Endodermal cell (in vitro differentiated cells): Measurements from ENCODE around the gene ARID5B. TPM values are rescaled to one million over a fixed set of nuclear protein-coding genes. Genes with fewer than 3 reads are reported as not detected.

Source experiments
- DNase-seq: peaks from one replicate; pipeline ENCODE4 v3.0.0-alpha.2; 2017
- H3K27ac ChIP-seq: 2 replicates; pipeline ENCODE4 v1.5.1; 2013; ENCODE audit warnings: mild to moderate bottlenecking, low read depth, low read length, moderate library complexity
- H3K27me3 ChIP-seq: 2 replicates; pipeline ENCODE4 v1.6.1; 2013; ENCODE audit warnings: mild to moderate bottlenecking, low read length, moderate library complexity; ENCODE audit not compliant: insufficient read depth, control insufficient read depth, poor library complexity, severe bottlenecking
- H3K36me3 ChIP-seq: 2 replicates; pipeline ENCODE4 v1.7.0; 2013; ENCODE audit warnings: mild to moderate bottlenecking, low read length, moderate library complexity; ENCODE audit not compliant: control insufficient read depth, insufficient read depth
- H3K4me1 ChIP-seq: one replicate; pipeline ENCODE4 v1.7.0; 2013; ENCODE audit warnings: low read length; ENCODE audit not compliant: control insufficient read depth, insufficient read depth
- H3K4me3 ChIP-seq: 2 replicates; pipeline ENCODE4 v1.5.1; 2013; ENCODE audit warnings: mild to moderate bottlenecking, low read length, moderate library complexity
- H3K9ac ChIP-seq: 2 replicates; pipeline ENCODE4 v1.6.1; 2013; ENCODE audit warnings: mild to moderate bottlenecking, low read length, moderate library complexity; ENCODE audit not compliant: poor library complexity, severe bottlenecking; ENCODE audit errors: extremely low read depth
- H3K9me3 ChIP-seq: 2 replicates; pipeline ENCODE4 v1.6.1; 2013; ENCODE audit warnings: mild to moderate bottlenecking, low read length, moderate library complexity; ENCODE audit not compliant: control insufficient read depth
- H3K27ac Mint-ChIP-seq: 2 replicates; pipeline ENCODE4 v1.8.0; 2020; ENCODE audit warnings: mixed read lengths
- H3K27me3 Mint-ChIP-seq: 2 replicates; pipeline ENCODE4 v1.8.0; 2021; ENCODE audit warnings: mild to moderate bottlenecking, mixed read lengths; ENCODE audit not compliant: insufficient read depth
- H3K36me3 Mint-ChIP-seq: 2 replicates; pipeline ENCODE4 v1.8.0; 2020; ENCODE audit warnings: low read depth, mixed read lengths
- H3K4me1 Mint-ChIP-seq: 2 replicates; pipeline ENCODE4 v1.8.0; 2020; ENCODE audit warnings: mixed read lengths
- H3K4me3 Mint-ChIP-seq: 2 replicates; pipeline ENCODE4 v1.8.0; 2020; ENCODE audit warnings: mild to moderate bottlenecking, moderate library complexity, mixed read lengths
- H3K9me3 Mint-ChIP-seq: 2 replicates; pipeline ENCODE4 v1.8.0; 2020; ENCODE audit warnings: mild to moderate bottlenecking, mixed read lengths
- CTCF ChIP-seq: fragments of 200-600 bp; sonication (generic); conservative IDR thresholded peaks from 2 replicates; pipeline ENCODE4 v1.5.0; 2021; ENCODE audit warnings: antibody characterized with exemption, mild to moderate bottlenecking
- WGBS, 2 experiments: methylation state at CpG; one replicate each; pipeline versions ENCODE4 v1.1.5 to v1.1.7; 2013; ENCODE audit warnings: missing lambda C conversion rate in 2 of 2, mixed read lengths in 1 of 2; ENCODE audit not compliant: insufficient coverage in 1 of 2, insufficient read length in 1 of 2; 5-methylcytosine and 5-hydroxymethylcytosine counted together
- total RNA-seq, 2 donors: library from RNA; stranded (reverse); fragmentation: NEBNext Ultra II Directional in 1 of 2; extraction: Animal tissue kit (Norgen Biotek cat#: 25700) in 1 of 2; gene quantifications; 2 replicates in 1 of 2; 3 replicates in 1 of 2; pipeline ENCODE4 v1.2.1, GENCODE V29; 2021

Gene ARID5B
- total RNA-seq, 2 donors from 2014 or later: 1.2 to 1.8 TPM

GRCh38 chr10:62136931-62137330 lies 235.4 kb downstream of the ARID5B start:
- Mint-ChIP-seq H3K27ac (no peak overlapping the region), H3K4me1 (no peaks in the 10 kb centered on the region), H3K9me3 (peaks cover 23% of the 10 kb centered on the region), H3K4me3 (no peak overlapping the region), H3K36me3 (no peaks in the 10 kb centered on the region), H3K27me3 (no peaks in the 10 kb centered on the region)
- no peak for DNase-seq
- 96% methylated on average over 2 of the region's 3 CpGs; no CpG with 5 or more reads in 1 of the 2 experiments for WGBS, 2 experiments
- Histone ChIP-seq H3K9me3 (no peaks in the 10 kb centered on the region), H3K27me3 (no peaks in the 10 kb centered on the region), H3K9ac (no peak overlapping the region), H3K4me3 (no peak overlapping the region), H3K36me3 (no peaks in the 10 kb centered on the region), H3K27ac (no peak overlapping the region), H3K4me1 (no peaks in the 10 kb centered on the region)
- TF ChIP-seq CTCF: no peak

Other genes starting within 250 kb of the ARID5B start
- 1 to 10 TPM; 1.0 to 1.1 TPM for gene CABCOCO1, start 238.8 kb upstream of the ARID5B start, total RNA-seq